Natural killer cell (primary cell): ENCODE data around the gene PPIL1. TPM values are rescaled to one million over a fixed set of nuclear protein-coding genes. Genes with fewer than 3 reads are reported as not detected.

Experiments
- ATAC-seq, 3 donors: fragments of 150-1000 bp in 2 of 3; fragments of 200-7000 bp in 1 of 3; cut with Tn5 transposase; 1 replicate in 1 of 3; 2 replicates in 2 of 3; pipeline ENCODE4 v1.10.0; 2021; ENCODE audit warnings: mild to moderate bottlenecking in 2 of 3, moderate library complexity in 2 of 3
- DNase-seq, 2 donors: peaks; one replicate each; pipeline versions ENCODE4 v3.0.0 to v3.0.0-alpha.2; 2013 to 2021; ENCODE audit warnings: mixed read lengths in 1 of 2
- H3K27ac ChIP-seq: one replicate; pipeline ENCODE4 v1.5.1; 2013; ENCODE audit warnings: mild to moderate bottlenecking, low read length
- H3K27me3 ChIP-seq: one replicate; pipeline ENCODE4 v1.6.1; 2013; ENCODE audit warnings: low read length; ENCODE audit not compliant: control insufficient read depth, insufficient read depth
- H3K36me3 ChIP-seq: one replicate; pipeline ENCODE4 v1.6.1; 2013; ENCODE audit warnings: low read length; ENCODE audit not compliant: control insufficient read depth, insufficient read depth
- H3K4me1 ChIP-seq: one replicate; pipeline ENCODE4 v1.6.1; 2013; ENCODE audit warnings: low read length; ENCODE audit not compliant: control insufficient read depth, insufficient read depth
- H3K4me3 ChIP-seq: one replicate; pipeline ENCODE4 v1.5.1; 2013; ENCODE audit warnings: low read length
- H3K9me3 ChIP-seq: one replicate; pipeline ENCODE4 v1.6.1; 2013; ENCODE audit warnings: low read length; ENCODE audit not compliant: control insufficient read depth, insufficient read depth
- H3K27ac Mint-ChIP-seq, 2 donors: one replicate each; pipeline ENCODE4 v1.8.0; 2022; ENCODE audit warnings: mild to moderate bottlenecking in 2 of 2, mixed read lengths in 2 of 2, moderate library complexity in 1 of 2
- H3K27me3 Mint-ChIP-seq, 2 donors: one replicate each; pipeline ENCODE4 v1.8.0; 2022; ENCODE audit warnings: low read depth in 2 of 2, mixed read lengths in 2 of 2
- H3K36me3 Mint-ChIP-seq: one replicate; pipeline ENCODE4 v1.8.0; 2022; ENCODE audit warnings: mixed read lengths
- H3K4me1 Mint-ChIP-seq, 2 donors: one replicate each; pipeline ENCODE4 v1.8.0; 2022; ENCODE audit warnings: mixed read lengths in 2 of 2
- H3K4me3 Mint-ChIP-seq: one replicate; pipeline ENCODE4 v1.8.0; 2022; ENCODE audit warnings: mild to moderate bottlenecking, moderate library complexity, mixed read lengths
- H3K9me3 Mint-ChIP-seq, 2 donors: one replicate each; pipeline ENCODE4 v1.8.0; 2022; ENCODE audit warnings: mixed read lengths in 2 of 2
- WGBS: methylation state at CpG from one replicate; pipeline ENCODE4 v1.1.7; 2013; ENCODE audit warnings: missing lambda C conversion rate; ENCODE audit not compliant: insufficient coverage; 5-methylcytosine and 5-hydroxymethylcytosine counted together
- intact Hi-C: fragments of 100-400 bp; cut with micrococcal nuclease; formaldehyde crosslinking; loops from one replicate; pipeline ENCODE4 v1.14.2; 2022
- total RNA-seq, 4 donors: library from RNA; stranded (reverse); fragments of 120-200 nt in 1 of 4; gene quantifications; one replicate each; pipeline versions ENCODE4 v1.2.3 to v1.2.4, GENCODE V29; 2013 to 2022
- TF ChIP-seq, protein P1 (sequence below): fragments of 200-600 bp; IDR thresholded peaks from one replicate; pipeline ENCODE4 v1.8.0; 2022; ENCODE audit warnings: antibody characterized with exemption

Gene PPIL1
- total RNA-seq, 3 donors from 2014 or later (not counting 1 experiment from before 2014, with no cell fraction given) = 2.6 to 5.2 (median 5.1) TPM

DNA sequence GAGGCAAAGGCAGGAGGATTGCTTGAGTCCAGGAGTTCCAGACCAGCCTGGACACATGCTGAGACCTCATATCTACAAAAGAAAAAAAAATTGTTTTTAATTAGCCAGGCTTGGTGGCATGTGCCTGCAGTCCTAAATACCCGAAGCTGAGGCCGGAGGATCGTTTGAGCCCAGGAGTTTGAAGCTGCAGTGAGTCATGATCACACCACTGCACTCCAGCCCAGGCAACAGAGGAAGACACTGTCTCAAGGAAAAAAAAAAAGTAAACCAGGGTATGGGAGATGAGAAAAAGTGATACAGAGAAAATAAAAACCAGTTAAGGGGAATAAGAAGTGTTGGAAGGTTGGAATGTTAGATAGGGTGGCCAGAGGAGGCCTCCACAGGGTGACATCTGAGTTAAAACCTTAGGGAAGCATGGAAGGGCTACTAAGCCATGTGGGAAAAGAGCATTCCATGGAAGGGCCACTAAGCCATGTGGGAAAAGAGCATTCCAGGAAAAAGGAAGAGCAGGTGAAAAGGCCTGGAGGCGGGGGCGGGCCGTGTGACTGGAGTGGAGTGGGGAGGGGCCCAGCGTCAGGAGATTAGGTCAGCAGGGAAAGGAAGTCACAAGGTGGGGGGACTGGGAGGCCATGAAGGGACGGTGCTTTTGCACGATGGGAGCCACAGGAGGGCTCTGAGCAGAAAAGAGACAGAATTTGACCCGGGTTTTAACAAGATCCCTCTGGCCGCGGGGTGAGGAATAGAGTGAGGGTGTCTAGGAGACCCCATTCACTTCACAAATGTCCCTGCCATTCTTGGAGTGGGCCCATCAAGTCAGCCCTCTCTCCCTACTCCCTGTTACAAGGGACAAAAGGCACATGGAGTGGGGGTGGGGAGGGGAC, 53.7 kb downstream of the PPIL1 start:
- ATAC-seq = no peak
- TF ChIP-seq, protein P1, sequence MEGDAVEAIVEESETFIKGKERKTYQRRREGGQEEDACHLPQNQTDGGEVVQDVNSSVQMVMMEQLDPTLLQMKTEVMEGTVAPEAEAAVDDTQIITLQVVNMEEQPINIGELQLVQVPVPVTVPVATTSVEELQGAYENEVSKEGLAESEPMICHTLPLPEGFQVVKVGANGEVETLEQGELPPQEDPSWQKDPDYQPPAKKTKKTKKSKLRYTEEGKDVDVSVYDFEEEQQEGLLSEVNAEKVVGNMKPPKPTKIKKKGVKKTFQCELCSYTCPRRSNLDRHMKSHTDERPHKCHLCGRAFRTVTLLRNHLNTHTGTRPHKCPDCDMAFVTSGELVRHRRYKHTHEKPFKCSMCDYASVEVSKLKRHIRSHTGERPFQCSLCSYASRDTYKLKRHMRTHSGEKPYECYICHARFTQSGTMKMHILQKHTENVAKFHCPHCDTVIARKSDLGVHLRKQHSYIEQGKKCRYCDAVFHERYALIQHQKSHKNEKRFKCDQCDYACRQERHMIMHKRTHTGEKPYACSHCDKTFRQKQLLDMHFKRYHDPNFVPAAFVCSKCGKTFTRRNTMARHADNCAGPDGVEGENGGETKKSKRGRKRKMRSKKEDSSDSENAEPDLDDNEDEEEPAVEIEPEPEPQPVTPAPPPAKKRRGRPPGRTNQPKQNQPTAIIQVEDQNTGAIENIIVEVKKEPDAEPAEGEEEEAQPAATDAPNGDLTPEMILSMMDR = no peak

DNA sequence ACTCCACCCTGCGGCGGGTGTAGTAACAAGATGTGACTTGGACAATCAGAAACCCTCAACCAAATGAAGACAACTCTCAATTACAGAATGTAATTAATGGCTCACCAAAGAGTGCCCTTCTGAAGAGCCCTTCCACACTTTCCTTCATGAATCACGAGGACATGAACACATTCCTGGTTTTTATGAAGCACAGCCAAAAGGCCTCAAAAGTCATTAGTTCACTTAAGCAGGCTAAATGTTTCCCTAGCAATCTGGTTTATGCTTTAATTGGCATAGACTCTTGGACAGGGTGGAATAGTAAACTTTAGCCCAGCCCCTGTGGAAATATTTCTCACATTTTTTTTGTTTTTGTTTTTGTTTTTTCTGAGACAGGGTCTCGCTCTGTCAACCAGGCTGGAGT, 55.8 kb downstream of the PPIL1 start:
- WGBS = 90% methylated on average over 4 of the region's 4 CpGs

More for the DNA sequence above, 53.7 kb downstream of the PPIL1 start:
- Mint-ChIP-seq H3K9me3 (no peaks in the 10 kb centered on the region), H3K4me1 (peaks cover 0 to 8% of the 10 kb centered on the region in 2 donors), H3K36me3 (no peaks in the 10 kb centered on the region), H3K27me3 (no peaks in the 10 kb centered on the region), H3K27ac (no peak overlapping the region), H3K4me3 (no peak overlapping the region)
- H3K27ac ChIP-seq = no peak overlapping the region
- no peaks in the 10 kb centered on the region for H3K4me1 ChIP-seq
- 89% methylated on average over 12 of the region's 12 CpGs for WGBS
- H3K9me3 ChIP-seq = no peaks in the 10 kb centered on the region
- DNase-seq = no peak
- intact Hi-C loops = no loop called here
- H3K4me3 ChIP-seq = no peak overlapping the region
- H3K36me3 ChIP-seq = no peaks in the 10 kb centered on the region
- H3K27me3 ChIP-seq = no peaks in the 10 kb centered on the region

DNA sequence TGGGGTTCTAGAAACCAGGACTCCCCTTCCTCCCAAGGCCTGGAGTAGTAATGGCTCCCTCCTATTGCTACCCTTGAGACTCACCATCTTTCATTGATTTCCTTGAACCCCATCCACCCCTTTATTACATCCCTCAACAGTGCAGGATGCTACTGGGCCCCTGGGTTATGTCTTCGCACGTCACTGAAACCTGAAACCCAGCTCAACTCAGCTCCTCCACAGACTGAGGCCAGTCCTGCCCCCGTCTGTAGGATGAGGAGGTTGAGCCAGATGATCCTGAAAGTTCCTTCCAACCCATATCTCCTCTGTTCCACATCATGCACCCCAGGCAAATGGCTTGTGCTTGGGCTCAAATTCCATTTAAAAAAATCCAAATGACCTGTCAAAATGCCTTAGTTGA, 56.8 kb downstream of the PPIL1 start:
- TF ChIP-seq, protein P1 = no peak
- H3K27ac ChIP-seq = no peak overlapping the region
- H3K4me1 ChIP-seq = no peaks in the 10 kb centered on the region
- Mint-ChIP-seq H3K4me1 (peaks cover 0 to 8% of the 10 kb centered on the region in 2 donors), H3K36me3 (no peaks in the 10 kb centered on the region), H3K27ac (no peak overlapping the region), H3K27me3 (no peaks in the 10 kb centered on the region), H3K9me3 (no peaks in the 10 kb centered on the region), H3K4me3 (no peak overlapping the region)
- WGBS = 97% methylated on average over 3 of the region's 3 CpGs
- intact Hi-C loops = no loop called here
- DNase-seq (no peak), ATAC-seq (no peak)
- H3K27me3 ChIP-seq = no peaks in the 10 kb centered on the region
- H3K36me3 ChIP-seq = no peaks in the 10 kb centered on the region
- no peak overlapping the region for H3K4me3 ChIP-seq
- H3K9me3 ChIP-seq = no peaks in the 10 kb centered on the region

More for the DNA sequence above, 55.8 kb downstream of the PPIL1 start:
- Mint-ChIP-seq H3K4me3 (no peak overlapping the region), H3K36me3 (no peaks in the 10 kb centered on the region), H3K27ac (no peak overlapping the region), H3K4me1 (peaks cover 0 to 8% of the 10 kb centered on the region in 2 donors), H3K9me3 (no peaks in the 10 kb centered on the region), H3K27me3 (no peaks in the 10 kb centered on the region)
- DNase-seq = no peak
- Histone ChIP-seq H3K27ac (no peak overlapping the region), H3K36me3 (no peaks in the 10 kb centered on the region), H3K4me3 (no peak overlapping the region), H3K9me3 (no peaks in the 10 kb centered on the region), H3K4me1 (no peaks in the 10 kb centered on the region), H3K27me3 (no peaks in the 10 kb centered on the region)
- intact Hi-C loops = no loop called here
- TF ChIP-seq, protein P1 = no peak
- ATAC-seq = no peak
